Neural cell (in vitro differentiated cells): ENCODE measurements around the gene OR51B6.

ENCODE experiments used
- CTCF ChIP-seq: fragments of 450-650 bp; IDR thresholded peaks from 2 replicates; pipeline ENCODE4 v1.5.1; 2014; ENCODE audit warnings: antibody characterized with exemption, mild to moderate bottlenecking, moderate library complexity; ENCODE audit not compliant: poor library complexity, severe bottlenecking
- POLR2AphosphoS5 ChIP-seq: IDR thresholded peaks from 2 replicates; pipeline ENCODE4 v1.6.1; 2012
- REST ChIP-seq: IDR thresholded peaks from 2 replicates; pipeline ENCODE4 v1.6.1; 2012; ENCODE audit warnings: borderline replicate concordance
- SMC3 ChIP-seq: fragments of 450-650 bp; conservative IDR thresholded peaks from 2 replicates; pipeline ENCODE4 v1.6.1; 2014; ENCODE audit warnings: antibody characterized with exemption, mild to moderate bottlenecking, moderate library complexity; ENCODE audit not compliant: poor library complexity

- no peak for TF ChIP-seq POLR2AphosphoS5
- no peak for TF ChIP-seq SMC3
- TF ChIP-seq CTCF: no peak
- TF ChIP-seq REST: no peak
These were observed 12.9 kb downstream of the OR51B6 start for GRCh38 chr11:5364214-5364613.
